Stimulated activated CD4-positive, alpha-beta T cell treated with anti-CD3 and anti-CD28 coated beads, TNF-alpha, amount 100 ng/mL, for 1 hour (primary cell): ENCODE data around the gene UBE2Q1.

Experiments
- DNase-seq, 3 donors: peaks; one replicate each; pipeline ENCODE4 v3.0.0-alpha.2; 2020; ENCODE audit warnings: low read depth in 3 of 3, low spot score in 1 of 3

UBE2Q1 gene

DNA sequence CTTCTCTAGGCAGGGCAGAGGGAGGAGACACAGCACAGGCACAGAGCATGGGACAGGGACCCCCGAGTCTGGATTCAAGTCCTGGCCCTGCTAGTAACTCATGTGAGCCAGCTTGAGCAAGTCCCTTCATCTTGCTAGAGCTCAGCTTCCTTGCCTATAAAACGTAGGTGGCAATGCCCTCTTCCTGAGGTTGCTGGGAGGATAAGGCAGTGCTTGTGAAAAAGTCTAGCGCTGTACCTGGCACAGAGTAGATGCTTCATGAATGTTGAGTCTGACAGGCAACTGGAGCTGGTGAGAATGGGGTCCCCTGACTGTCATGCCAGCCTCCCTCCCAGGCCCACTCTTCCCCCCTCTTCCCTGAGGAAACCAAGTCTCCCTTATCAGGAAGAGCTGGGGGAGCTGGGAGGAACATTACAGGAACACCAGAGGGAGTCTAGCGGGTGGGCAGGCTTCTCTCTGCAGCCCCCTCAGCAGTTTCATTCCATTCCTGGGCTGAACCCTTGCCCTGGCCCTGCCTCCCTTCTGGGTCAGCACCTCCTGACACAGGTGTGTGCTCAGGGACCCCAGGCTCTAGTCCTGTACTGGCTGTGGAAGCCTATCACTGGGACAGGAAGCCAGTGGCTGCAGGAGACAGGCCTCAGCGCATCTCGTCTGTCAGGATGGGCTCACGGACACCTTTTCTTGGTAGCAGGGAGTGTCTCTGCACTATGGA, 19.0 kb upstream of the UBE2Q1 start:
- DNase-seq: no peak

DNA sequence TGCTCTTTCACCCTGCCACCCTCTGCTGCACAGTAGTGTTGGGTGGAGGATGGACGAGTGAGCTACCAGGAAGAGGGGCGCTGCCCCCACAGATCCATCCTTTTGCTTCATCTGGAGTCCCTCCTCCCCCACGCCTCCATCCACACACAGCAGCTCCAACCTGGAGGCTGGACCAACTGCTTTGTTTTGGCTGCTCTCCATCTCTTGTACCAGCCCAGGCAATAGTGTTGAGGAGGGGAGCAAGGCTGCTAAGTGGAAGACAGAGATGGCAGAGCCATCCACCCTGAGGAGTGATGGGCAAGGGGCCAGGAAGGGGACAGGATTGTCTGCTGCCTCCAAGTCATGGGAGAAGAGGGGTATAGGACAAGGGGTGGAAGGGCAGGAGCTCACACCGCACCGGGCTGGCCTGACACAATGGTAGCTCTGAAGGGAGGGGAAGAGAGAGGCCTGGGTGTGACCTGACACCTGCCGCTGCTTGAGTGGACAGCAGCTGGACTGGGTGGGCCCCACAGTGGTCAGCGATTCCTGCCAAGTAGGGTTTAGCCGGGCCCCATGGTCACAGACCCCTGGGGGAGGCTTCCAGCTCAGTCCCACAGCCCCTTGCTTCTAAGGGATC, 17.6 kb upstream of the UBE2Q1 start:
- no peak for DNase-seq

DNA sequence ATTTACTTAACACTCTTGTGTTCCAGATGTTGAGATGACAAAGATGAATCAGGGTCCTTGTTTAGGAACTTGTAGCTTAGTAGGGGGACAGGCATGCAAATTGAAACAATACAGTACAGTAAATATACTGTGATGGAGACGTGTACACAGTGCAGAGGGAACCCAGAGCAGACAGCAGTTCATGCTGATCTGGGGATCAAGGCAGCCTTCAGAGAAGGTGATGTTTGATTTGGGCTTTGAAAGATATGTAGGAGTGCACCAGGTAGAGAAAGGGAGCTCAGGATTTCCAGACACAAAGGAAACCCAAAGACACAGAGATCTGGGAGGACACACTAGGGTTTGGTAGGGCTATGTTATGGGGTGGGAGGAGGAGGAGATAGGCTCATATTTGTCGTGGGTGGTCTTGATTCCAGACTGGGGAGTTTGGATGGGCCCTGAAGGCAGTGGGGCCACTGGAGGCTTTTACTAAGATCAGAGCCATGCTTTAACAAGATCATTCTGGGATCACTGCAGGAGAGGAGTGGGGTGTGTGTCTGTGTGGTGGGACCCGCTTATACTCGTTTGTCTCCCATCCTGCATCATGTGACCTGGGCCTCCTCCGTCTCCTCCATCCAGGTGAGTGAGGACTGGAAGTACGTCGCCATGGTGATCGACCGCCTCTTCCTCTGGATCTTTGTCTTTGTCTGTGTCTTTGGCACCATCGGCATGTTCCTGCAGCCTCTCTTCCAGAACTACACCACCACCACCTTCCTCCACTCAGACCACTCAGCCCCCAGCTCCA, 16.9 kb upstream of the UBE2Q1 start:
- DNase-seq: no peak

DNA sequence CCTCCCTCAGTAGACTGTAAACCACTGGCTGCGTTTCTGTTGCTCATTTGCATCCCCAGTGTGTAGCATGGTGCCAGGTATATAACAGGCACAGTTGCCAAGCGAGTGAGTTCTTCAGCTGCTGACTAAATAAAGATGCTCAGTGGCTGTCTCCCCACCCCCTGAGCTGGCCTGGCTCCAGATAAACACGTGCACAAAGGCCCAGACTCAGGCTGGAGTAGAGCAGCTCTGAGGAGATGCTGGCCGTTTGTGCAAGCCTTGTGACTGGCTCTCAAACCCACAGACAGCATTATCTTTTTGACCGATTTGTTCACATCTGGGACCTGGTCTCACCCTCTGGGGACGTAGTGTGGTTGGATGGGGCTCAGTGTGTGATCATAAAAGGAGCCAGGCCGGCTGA, 16.3 kb upstream of the UBE2Q1 start:
- no peak for DNase-seq

DNA sequence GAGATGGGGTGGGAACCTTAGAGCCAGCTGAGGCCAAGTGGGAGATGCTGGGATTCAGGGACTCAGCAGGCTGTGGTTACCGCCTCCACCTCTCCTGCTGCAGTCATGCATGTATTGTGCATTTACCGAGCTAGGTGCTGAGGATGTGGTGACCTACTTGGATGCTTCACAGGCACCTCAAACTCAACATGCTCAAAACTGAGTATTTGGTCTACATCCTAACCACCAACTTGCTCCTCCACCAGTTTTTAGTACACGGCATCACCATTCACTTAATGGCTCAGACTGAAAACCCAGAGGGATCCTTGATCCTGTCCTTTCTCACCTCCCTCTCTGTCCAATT, 14.7 kb upstream of the UBE2Q1 start:
- DNase-seq: no peak

DNA sequence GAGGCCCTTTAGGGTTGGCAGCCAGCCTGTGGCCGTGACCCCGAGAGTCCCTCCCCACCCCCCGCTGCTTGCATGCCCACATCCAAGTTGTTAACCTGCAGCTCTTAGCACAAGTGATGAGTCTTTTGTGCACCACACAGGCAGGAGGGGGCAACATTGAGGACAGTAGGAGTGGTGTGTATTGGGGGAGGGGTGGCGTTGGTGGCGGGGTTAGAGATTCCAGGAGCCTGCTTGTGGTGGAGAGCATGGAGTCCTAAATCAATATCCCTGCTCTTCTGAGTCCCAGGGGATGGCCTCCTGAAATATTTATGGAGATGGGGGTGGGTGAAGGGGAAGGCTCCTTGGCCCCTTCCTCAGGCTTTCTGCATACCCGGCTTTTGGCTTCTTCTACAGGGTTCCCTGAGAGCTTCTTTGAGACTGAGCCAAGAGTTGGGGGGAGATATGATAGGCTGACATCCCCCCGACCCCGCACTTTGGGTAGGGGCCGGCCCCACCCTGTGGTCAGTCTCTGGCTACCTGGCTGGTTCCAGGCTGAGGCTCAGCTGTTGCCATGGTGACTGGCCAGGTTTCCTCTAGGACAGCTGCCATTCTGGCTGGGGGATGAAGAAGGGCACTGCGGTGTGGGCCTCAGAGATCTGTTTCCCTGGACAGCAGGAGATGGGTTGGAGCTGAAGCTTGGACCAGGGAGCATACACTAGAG, 14.2 kb upstream of the UBE2Q1 start:
- no peak for DNase-seq

DNA sequence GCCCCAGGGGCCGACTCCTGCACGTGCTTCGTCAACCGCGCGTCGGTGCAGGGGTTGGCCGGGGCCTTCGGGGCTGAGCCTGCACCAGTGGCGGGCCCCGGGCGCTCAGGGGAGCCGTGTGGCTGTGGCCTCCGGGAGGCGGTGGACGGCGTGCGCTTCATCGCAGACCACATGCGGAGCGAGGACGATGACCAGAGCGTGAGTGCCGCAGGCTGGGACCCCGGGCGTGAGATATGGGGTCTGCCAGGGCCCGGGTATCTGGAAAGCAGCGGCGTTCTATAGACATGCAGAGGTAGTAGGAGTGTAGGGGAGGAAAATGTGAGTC, 13.5 kb upstream of the UBE2Q1 start:
- no peak for DNase-seq

DNA sequence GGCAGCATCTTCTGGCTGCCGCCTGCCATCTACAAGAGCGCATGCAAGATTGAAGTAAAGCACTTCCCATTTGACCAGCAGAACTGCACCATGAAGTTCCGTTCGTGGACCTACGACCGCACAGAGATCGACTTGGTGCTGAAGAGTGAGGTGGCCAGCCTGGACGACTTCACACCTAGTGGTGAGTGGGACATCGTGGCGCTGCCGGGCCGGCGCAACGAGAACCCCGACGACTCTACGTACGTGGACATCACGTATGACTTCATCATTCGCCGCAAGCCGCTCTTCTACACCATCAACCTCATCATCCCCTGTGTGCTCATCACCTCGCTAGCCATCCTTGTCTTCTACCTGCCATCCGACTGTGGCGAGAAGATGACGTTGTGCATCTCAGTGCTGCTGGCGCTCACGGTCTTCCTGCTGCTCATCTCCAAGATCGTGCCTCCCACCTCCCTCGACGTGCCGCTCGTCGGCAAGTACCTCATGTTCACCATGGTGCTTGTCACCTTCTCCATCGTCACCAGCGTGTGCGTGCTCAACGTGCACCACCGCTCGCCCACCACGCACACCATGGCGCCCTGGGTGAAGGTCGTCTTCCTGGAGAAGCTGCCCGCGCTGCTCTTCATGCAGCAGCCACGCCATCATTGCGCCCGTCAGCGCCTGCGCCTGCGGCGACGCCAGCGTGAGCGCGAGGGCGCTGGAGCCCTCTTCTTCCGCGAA, 12.9 kb upstream of the UBE2Q1 start:
- no peak for DNase-seq

DNA sequence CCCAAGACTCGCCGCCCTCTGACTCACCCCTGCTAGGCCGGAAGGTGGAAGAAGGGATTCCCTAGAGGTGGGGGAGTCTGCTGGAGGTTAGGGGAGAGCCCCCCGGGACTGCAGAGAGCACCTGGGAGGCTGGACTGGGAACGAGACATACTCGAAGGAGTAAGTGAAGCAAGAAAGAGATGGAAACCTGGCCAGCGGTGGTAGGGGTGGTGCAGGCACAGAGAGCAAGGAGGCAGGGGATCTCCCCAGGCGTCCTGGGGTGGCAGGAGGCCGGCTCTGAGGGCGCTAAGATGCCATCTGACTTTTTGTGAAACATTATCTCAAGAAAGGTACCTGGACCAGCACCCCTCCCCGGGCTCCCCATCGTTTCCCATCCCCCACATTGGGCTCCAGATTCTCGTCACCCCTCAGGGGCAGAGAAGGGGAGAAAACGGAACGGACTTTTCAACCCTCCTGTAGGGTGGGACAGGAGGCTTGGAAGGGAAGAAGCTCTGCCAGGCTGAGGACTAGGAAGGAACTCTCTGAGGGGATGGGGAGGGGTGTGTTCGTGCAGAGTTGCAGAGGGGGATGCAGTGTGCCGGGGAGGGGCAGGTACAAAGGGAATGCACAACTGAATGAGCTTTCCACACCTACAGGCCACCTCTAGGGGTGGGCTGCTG, 9.8 kb upstream of the UBE2Q1 start:
- no peak for DNase-seq

DNA sequence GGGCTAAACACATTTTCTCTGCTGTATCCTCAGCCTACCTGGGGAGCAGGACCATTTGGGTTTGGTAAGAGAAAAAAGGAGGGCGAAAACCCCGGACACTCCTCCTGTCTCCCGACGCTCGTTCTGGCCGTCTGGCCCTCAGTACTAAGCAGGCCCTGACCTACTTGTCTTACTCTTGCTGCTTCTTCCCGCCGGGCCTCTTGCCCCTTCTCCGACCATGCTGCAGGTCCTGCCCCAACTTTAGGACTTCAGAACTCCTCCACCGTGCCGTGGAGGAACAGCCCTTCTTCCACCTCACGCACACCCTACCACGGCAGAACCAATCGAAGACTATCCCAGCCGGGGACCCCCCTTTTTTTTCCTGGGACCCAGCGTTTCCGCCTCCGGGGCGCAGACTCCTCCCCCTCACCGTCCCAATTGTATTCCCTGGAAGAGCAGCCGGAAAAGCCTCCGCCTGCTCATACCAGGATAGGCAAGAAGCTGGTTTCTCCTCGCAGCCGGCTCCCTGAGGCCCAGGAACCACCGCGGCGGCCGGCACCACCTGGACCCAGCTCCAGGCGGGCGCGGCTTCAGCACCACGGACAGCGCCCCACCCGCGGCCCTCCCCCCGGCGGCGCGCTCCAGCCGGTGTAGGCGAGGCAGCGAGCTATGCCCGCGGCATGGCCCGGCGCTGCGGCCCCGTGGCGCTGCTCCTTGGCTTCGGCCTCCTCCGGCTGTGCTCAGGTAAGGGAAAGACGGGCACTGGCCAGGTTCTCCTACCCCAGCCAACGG, 9.1 kb upstream of the UBE2Q1 start, which contains the start of gene CHRNB2:
CHRNB2 (plus strand) TSS at position 393 of the 771 bp plus-strand sequence; CDS start at position 660, 267 bp downstream.
- DNase-seq: peak in 2 of 3 donors; percentile 37 to 69

DNA sequence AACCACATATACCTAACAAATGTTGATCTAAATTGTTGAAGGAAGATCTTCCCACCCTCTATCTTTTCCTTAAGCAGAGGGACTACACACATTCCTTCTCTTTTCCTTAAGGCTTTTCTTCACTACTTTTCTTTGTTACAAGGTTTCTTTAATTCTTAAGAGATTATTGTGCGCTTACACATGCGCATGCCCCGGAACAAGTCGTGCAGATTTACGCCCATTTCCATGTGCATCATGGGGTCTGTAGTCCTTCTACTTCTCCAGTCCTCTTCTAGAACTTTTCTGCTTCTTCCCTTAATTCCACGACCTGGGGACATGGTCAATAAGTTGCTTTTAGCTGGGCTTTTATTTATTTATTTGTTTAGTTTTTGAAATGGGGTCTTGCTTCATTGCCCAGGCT, 7.4 kb upstream of the UBE2Q1 start:
- DNase-seq: no peak

DNA sequence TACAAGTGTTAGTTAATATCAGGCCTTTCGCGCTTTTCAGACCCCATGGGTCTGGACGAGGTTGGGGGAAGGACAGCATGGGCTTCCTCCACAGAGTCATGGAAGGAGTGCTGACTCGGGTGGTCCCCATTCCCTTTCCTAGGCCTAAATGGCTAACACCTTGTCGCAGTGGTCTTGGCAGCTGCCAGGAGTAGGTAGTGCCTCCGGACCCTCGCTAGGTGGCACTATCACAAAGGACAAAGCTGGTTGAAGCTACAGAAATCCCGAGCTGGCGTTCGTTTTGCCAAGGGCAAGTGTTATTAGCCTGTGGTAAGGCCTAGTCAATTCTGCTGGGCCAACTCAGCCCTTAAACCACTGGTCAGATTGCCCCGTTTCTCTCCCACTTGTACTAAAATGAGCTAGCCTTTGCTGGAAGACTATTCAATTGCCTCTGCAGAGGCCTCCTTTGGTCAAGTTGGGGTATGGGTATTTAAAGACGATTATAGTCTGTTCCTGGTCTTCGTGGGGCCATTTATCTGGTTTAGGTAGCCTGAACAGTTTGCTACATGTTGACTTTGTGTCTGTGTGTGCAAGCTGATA, 1.1 kb upstream of the UBE2Q1 start:
- DNase-seq: peak; percentile 55 to 59 (median 58)

DNA sequence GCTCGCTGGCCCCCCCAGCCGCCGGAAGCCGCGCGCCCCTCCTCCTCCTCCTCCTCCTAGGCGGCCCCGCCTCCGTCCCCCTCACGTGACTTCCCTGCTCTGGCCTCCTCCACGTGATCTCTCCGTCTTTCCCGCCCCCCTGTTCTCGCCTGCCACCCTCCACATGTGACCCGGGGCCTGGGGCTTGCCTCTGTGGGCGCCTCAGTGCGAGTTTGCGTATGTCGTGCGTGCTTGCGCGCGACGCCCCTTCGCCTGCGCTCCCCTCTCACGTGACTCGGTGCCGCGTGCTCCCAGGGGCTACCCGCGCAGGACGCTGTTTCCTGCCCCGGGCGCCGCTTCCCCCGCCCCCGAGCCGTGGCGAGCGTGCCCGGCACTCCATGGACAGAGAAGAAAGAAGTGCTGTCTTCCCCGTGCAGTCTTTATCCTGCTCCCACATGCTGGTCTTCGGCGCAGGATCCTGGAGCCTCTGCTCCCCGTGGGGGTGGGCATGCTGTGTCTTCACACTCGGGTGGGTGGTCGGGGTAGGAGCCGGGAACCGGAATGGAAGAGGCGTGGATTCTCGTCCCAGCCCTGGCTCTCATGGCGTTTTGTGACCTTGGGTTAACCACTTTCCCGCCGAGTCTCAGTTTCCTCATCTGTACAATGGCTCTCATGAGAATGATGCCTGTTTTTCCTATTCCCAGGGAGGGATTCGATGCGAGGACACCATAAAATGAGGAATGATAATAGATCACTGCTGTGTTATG, 431 bp upstream of the UBE2Q1 start:
- DNase-seq: peak; percentile 98 to 99 (median 99)

DNA sequence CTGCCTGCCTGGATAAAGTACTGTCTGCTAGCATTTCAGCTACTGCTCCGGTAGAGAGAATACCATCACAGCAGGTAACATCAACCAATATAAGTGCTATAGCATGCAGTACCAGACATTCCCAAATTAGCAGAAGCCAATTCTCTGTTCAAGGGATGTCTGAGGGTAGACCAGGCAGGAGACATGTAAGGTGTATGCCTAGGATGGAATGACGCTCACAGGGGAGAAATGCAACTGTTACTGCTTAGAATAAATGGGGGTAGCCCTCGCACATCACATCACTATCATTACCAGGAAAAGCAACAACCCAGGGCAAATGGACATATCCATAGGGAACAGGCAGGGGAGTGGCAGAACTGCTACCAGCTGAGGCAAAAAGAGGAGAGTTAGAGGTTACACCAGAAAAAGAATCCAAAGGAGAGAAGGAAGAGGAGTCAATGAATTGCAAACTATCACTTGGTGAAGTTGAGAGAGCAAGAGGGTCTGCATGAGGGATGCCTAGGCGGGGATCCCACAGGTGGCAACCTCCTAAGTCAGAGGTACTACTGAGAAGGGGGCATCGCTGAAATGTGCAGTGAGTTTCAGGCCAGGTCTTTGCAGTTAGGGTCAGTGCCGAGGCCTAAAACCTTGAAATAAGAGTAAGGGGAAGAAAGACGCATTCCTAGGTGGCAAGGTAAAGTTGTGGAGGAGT, 1.1 kb downstream of the UBE2Q1 start:
- DNase-seq: no peak

DNA sequence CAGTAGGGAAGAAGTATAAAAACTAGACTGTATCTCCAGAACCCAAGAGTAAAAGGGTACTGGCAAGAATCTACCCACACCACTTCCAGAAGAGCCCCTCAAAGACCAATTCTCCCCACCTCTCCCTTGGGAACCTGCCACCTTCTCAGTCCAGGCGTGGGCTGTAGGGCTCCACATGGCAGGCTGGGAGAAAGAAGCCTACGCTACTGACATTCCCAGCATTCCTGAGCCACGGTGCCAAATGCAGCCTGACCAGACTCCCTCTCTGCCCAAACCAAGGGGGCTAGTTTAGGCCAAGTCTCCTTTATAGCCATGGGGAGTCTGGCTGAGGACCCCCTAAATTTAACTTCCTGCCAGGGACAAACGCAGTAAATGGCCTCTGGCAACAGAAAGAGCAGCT, 2.0 kb downstream of the UBE2Q1 start:
- no peak for DNase-seq

DNA sequence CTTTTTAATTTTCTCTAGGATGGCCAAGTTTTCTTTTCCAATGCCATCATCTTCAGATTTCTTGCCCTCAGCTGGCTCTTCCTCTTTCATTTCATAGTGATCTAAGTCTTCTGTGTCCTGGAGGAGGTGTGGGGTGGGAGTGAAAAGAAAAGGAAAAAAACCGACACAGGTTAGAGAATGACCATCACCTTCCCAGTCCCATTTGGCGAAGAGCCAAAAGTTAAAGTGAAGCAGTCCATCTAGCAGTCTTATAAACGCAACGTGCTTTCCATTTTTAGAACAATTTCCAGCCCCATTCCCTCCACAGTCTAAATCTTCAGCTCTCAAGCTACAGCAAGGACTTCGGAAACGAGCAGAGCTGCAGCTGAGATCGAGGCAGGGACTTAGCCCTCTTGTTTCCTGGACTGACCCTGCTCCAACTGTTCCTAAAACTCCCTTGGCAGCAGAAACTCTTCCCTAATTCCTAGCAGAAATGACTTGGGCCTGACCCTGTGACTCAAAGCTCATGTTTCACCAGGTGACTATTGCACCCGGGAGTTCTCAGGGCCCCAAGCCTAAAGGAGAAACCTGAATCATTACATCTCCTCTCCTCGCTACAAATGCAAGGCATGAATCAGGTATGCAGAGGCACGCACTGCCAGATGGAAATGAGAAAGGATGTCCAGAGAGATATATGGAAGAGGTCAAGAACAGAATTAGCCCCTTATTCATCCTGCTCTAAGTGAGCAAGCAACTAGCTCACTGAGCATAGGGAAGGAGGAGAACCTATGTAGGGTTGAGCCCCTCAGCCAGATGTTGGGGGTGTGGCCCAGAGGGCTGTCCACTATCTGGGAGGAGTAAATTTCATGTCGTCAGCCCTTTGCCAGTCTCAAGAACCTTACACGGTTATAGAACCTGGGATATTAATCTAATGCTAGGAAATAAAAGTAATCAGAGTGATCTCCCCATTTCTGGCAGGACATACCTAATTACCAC, 5.1 kb downstream of the UBE2Q1 start:
- DNase-seq: no peak

DNA sequence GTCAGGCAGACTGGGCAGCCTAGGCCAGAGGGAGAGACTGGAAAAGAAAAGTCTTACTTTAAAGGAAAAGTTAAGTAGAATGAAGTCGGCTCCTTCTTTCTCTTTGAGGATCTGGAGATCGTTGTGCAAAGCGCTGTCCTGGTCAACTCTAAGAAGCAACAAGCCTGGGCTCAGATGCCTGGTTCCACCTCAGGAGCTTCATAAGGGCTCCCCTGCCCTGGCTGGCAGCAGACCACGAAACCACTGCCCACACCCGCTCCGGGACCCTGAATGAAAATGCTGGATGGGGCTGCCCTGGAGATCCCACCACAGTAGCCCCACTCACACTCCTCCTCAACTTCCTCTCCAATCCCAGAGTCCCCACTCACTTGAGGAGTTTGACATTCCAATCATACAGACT, 6.4 kb downstream of the UBE2Q1 start:
- no peak for DNase-seq
